Keratinocyte (primary cell): ENCODE measurements around the gene SETBP1.

ENCODE experiments used
- EZH2 ChIP-seq: IDR thresholded peaks from one replicate; pipeline ENCODE4 v1.6.1; 2012; ENCODE audit warnings: inconsistent platforms, mild to moderate bottlenecking, low read length, moderate library complexity
- TF ChIP-seq, protein P1 (sequence below), 3 experiments: IDR thresholded peaks in 1 of 3; conservative IDR thresholded peaks in 1 of 3; optimal IDR thresholded peaks in 1 of 3; 2 replicates in 2 of 3; 3 replicates in 1 of 3; pipeline versions ENCODE3 to v1.5.1; 2011; ENCODE audit warnings: low read length in 3 of 3, mild to moderate bottlenecking in 3 of 3, moderate library complexity in 2 of 3, control low read depth in 1 of 3, inconsistent platforms in 1 of 3; ENCODE audit not compliant: insufficient read depth in 2 of 3; ENCODE audit errors: extremely low read depth in 1 of 3

- TF ChIP-seq, protein P1, sequence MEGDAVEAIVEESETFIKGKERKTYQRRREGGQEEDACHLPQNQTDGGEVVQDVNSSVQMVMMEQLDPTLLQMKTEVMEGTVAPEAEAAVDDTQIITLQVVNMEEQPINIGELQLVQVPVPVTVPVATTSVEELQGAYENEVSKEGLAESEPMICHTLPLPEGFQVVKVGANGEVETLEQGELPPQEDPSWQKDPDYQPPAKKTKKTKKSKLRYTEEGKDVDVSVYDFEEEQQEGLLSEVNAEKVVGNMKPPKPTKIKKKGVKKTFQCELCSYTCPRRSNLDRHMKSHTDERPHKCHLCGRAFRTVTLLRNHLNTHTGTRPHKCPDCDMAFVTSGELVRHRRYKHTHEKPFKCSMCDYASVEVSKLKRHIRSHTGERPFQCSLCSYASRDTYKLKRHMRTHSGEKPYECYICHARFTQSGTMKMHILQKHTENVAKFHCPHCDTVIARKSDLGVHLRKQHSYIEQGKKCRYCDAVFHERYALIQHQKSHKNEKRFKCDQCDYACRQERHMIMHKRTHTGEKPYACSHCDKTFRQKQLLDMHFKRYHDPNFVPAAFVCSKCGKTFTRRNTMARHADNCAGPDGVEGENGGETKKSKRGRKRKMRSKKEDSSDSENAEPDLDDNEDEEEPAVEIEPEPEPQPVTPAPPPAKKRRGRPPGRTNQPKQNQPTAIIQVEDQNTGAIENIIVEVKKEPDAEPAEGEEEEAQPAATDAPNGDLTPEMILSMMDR (optimal IDR thresholded peaks at IDR 0.05 in 1 of 3, IDR thresholded peaks at IDR 0.05 in 1 of 3, conservative IDR thresholded peaks at IDR 0.05 in 1 of 3; ENCODE audit: extremely low read depth in 1 of 3, insufficient read depth in 2 of 3, low read length in 3 of 3), result no peak
- TF ChIP-seq EZH2, result no peak
Observed at GRCh38 chr18:44856157-44856556, 175.5 kb downstream of the SETBP1 start.
